GM21786 (cell line): ENCODE measurements around the gene ZMYND8.

Experiments
- ATAC-seq: cut with Tn5 transposase; IDR thresholded peaks from one replicate; pipeline ENCODE4 v1.9.1; 2021; ENCODE audit not compliant: unreplicated experiment

Gene ZMYND8

GRCh38 chr20:47354714-47355488 lies 1.6 kb downstream of the ZMYND8 start:
- no peak for ATAC-seq

- no peak for ATAC-seq
Measured at GRCh38 chr20:47354464-47354713, 2.1 kb downstream of the ZMYND8 start.

DNA sequence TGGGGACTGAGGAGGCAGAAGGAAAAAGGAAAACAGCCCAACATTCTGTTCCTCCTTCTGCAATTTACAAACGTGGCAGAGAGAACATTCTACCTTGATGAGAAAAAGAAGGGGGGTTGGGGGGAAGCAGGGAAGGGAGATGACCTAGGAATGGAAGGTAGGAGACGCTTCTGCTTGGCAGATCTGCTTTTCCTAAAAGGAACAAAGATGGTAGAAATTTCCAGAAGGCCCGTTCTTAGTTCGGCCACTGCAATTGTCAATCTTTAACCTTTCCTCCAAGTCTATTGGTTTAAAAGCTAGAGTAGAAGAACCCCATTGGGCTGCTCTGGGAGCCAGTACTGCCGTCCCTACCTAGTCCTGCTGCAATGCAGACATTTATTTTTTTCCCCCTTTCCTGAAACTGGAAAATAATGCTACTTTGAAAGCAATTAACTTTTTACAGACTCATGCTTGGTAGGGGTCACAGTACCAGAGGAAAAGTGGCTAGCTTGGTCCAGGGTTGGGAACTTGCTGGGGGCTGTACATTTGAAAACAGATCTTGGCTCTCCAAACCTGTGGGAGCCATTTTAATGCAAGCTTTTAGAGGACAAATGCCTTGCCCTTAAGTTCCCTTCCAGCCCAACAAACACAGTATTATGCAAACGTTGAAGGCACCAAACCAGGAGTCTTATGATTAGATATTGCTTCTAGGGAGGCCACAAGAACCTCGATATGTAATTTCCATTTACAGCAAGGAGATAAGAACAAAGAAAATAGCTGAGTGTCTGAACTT lies 2.6 kb downstream of the ZMYND8 start:
- no peak for ATAC-seq

DNA sequence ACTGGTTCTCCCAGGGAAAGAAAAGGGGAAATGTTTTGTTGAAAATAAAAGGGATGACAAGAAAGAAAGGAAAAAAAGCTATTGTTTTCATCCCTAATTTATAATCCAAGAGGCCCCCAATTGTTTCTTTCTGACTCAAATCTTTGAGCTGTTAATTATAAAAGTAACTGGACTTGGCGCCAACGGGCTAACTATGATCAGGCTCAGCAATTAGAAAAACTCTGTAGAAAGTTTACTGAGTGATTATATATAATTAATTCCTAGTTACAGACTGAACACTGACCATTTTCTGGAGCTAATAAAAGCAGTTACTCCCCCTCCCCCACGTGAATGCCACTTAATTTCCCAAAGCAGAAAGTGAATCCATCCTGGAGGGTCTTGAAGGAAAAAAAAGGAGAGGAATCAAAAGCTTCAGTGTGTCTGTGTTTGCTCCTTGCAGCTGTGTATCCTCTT lies 3.2 kb downstream of the ZMYND8 start:
- ATAC-seq, result no peak

DNA sequence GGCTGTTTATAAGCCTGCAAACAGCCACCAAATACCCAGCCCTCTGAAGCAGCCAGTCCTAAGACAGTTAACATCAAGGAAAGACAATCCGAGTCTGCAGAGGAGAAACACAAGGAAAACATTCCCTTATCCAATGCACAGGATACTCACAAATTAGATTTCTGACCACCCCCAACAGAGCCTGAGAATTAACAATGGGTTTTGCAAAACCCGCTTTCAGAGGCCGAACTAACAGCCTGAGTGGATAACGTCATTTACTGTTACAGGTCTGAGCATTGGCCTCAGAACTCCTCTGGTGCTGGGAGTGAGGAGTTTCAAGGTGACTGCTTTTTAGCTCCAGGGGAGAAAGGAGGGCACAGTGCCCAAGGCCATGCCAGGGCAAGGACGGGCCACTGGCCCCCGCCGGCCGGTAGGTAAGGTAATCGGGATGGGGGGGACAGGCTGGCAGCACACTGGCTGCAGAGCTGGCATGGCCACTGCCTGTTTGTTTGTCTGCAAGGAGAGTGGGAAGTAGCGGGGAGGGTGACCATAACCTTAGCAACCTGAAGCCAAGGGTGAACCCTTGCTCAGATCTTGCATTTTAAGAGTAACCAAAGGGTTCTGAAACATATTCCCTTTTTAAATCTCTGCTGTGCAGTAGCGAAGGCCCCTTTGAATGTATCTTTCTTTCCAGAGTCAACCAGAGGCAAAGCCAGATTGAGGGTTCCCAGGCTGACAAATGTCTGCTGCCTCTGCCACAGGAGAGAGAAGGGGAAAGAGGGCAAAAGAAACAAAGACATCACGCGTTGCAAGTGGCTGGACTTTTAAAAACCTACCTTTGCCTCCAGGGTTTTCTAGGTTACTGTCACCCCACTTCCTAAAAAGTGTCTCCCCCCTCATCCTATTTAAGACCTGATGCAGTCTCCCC lies 3.9 kb downstream of the ZMYND8 start:
- ATAC-seq, result no peak

GRCh38 chr20:47351643-47352331 lies 4.7 kb downstream of the ZMYND8 start:
- no peak for ATAC-seq

GRCh38 chr20:47350691-47351545 lies 5.6 kb downstream of the ZMYND8 start:
- no peak for ATAC-seq

GRCh38 chr20:47350181-47350550 lies 6.3 kb downstream of the ZMYND8 start:
- no peak for ATAC-seq

DNA sequence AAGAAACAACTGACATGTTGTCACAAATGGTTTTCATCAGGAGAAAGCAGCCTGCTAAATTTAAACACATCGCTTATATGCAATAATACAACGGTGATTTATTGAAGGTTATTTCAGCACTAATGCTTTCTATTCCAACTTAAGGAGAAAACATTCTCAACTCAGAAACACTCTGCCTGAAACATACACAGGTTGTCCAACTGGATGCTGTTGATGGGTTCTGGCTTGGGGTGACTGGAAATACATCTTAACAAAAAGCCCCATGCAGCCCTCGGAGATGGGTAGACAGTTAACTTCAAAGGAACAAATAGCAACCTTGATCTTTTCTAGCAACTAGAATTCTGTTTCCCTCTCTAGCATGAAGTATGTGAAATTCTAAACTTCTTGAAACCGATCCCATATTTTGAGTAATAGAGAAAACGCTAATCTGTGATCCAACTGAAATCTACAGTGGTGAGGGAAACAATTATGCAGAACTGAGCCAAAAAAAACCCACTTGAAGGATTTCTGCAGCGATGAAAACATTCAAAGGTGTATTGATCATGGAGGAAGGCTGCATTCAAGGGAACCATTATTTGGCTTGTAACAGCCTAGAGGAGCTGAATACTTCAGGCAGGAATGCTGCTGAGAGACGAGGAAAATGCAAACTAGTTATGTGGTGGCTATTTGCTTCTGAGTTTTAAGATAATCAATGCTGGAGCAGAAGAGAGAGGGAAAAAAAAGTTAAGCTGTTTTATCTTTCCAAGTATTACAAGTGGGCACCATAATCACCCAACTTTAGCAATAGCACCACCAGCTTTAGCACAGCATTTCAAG lies 6.9 kb downstream of the ZMYND8 start:
- no peak for ATAC-seq

GRCh38 chr20:47348539-47349142 lies 7.9 kb downstream of the ZMYND8 start:
- ATAC-seq, result no peak

DNA sequence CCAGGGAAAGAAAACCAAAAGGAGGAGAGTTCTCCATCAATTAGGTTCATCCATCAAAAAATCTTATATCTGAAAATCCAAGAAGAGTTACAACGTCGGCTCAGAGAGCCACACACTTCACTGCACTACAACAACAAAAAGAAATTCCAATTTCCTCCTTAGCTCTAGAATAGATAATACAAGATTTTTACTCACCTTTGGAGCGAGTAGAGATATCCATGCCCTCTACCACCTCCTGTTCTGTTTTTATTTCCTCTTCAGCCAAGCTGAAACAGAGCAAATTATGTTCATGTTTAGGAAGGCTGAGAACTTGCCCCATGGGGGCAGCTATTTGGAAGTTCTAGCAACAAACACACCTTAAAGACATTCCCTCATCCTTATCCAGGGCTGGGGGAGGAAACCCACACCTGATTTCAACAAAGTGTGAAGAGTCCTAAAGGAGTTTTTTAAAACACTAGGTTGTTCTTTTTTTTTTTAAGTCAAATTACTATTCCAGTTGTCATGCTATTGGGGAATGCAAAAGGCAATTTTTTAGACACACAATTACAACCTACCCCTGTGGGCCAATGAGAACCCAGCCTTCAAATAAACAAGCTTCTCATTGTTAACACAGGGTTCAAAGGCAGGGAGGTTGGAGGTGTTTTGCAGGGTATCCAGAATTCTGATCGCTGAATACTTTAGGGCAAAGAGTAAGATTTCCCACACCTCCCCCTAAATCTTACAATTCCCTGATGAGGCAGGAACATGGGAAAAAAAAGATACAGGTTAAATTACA lies 8.7 kb downstream of the ZMYND8 start:
- ATAC-seq, result no peak

- ATAC-seq, result no peak
Measured at GRCh38 chr20:47346172-47346571, 10.3 kb downstream of the ZMYND8 start.

DNA sequence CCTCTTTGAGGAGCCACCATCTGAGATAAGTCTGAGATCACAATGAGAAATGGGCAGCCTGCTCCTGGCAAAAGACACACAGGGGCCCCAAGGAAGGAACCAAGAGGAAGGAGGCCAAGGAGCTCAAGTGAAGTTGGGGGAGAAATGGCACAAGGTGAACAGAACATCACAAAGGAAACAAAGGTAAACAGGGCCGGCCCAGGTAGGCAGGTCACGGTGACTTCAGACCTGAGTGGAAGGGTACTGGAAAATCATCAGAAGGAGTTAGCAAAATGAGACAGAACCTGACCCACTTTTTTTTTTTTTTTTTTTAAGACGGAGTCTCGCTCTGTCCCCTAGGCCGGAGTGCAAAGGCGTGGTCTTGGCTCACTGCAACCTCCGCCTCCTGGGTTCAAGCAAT lies 11.3 kb downstream of the ZMYND8 start:
- no peak for ATAC-seq

DNA sequence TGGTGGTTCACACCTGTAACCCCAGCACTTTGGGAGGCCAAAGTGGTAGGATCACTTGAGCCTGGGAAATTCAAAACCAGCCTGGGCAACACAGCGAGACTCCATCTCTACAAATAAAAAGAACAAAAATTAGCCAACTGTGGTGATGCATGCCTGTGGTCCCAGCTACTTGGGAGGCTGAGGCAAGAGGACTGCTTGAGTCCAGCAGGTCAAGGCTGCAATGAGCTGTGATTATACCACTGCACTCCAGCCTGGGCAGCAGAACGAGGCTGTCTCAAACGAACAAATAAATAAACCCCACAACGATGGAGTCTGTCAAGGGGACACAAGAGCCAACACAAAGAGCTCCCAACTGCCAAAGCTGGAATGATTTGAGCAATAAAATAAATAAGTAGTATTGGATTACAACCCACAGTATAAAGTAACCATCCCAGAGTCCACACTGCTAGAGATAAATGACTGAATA lies 13.5 kb downstream of the ZMYND8 start:
- ATAC-seq, result no peak

- no peak for ATAC-seq
Measured at GRCh38 chr20:47338131-47338628, 18.3 kb downstream of the ZMYND8 start.

DNA sequence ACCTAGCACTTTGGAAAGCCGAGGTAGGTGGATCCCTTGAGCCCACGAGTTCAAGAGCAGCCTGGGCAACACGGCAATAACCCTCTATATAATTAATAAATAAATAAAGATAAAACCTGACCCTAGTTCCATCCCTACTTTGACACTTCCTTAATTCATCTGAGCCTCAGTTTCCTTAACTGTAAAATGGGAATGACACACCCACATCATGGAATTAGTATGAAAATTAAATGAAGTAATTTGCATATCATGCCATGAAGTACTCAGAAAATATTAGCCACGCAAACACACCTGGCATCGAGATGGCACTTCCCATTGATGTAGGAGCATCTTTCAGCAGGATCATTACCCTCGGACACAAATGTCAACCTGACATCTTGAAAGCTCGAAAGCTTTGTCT lies 19.1 kb downstream of the ZMYND8 start:
- no peak for ATAC-seq

- no peak for ATAC-seq
Measured at GRCh38 chr20:47336129-47336754, 20.3 kb downstream of the ZMYND8 start.
